OCI-LY1 (cell line): ENCODE results near the gene LMO2.

Experiments used
- CTCF ChIP-seq: fragments of 200-600 bp; sonication (generic), shearing (Covaris generic); IDR thresholded peaks from 2 replicates; pipeline ENCODE4 v1.5.1; 2017; ENCODE audit warnings: mild to moderate bottlenecking, antibody characterized with exemption, low read length, moderate library complexity, mixed read lengths
- EZH2 ChIP-seq: fragments of 200-600 bp; sonication (generic), shearing (Covaris generic); IDR thresholded peaks from 2 replicates; pipeline ENCODE4 v1.8.0; 2017; ENCODE audit warnings: borderline replicate concordance, mixed run types, mild to moderate bottlenecking, antibody characterized with exemption, low read length, moderate library complexity, mixed read lengths

DNA sequence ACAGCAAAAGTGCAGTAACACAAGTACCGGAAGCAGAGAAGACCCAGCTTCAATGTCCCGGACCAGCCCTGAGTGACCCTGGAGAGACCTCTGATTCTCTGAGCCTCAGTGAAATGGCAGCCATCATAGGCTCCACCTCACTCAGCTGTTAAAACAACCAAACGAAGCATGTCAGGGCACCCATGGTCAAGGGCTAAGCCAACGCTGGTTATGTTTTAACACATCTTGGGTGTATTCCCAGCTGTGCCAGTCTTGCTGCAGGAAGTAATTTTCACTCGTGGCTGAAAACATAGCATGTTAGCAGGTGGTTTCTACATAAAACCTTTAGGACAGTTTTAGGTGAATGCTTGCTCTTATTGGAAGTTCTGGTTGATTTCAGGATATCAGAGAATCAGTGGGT is 30.9 kb downstream of the LMO2 start:
- no peak for TF ChIP-seq EZH2
- TF ChIP-seq CTCF = no peak
